ENCODE data around the gene NAXD. TPM values are rescaled to one million over a fixed set of nuclear protein-coding genes. Genes with fewer than 3 reads are reported as not detected.
"Not testable (repeated sequence)": the region's sequence is repeated elsewhere in the genome, so short reads cannot be mapped to it uniquely, and the experiment has no call there.

Gene NAXD
- total RNA-seq: 10 to 100 TPM; 35.9 to 36.4 TPM
- long read RNA-seq, partial matches to known transcripts: 12 of 131 reads
- long read RNA-seq, other reads (novel, unspliced or antisense): 116 of 131 reads

DNA sequence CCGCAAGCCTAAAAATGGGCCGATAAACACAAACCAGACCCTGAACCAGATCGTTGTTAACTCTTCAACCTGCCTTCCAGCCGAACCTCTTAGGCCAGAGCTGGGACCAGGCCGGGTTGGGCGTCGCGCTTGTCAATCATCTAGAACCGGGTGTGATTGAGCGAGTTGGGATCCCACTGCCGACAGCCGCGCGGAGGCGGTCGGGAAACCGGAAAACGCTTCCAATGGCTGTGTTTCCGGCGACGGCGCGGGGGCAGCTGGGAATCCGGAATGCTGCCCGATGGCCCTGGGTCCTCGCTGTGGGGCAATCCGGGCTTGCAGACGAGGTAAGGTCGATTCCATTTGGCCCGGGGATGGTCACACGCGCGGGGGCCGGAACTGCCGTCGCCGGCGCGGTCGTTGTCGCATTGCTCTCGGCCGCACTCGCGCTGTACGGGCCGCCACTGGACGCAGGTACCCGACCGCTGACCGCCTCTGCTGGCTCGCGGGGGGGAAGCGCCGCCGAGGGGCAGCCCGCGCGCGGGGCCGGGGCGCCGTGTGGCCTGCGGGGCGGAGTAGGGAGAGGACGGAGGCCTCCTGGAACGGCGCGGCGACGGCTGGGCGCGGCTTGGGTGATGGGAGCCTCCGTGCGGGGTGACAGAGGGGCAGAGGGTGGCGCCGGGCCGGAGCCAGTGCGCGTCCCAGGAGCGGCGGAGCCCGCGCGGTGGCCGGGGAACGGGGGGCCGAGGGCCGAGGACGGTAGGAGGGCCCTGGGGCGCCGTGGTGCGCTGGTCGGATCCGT is at the start of gene NAXD:
TSS of gene NAXD (plus strand) at position 224 of the 781 bp plus-strand sequence. CDS start at position 281, 57 bp downstream.
- peak; percentile 89 for ATAC-seq
- intact Hi-C loops (cut with DNase I, micrococcal nuclease): no loop called here
- DNase-seq: peak; percentile 94 to 95

DNA sequence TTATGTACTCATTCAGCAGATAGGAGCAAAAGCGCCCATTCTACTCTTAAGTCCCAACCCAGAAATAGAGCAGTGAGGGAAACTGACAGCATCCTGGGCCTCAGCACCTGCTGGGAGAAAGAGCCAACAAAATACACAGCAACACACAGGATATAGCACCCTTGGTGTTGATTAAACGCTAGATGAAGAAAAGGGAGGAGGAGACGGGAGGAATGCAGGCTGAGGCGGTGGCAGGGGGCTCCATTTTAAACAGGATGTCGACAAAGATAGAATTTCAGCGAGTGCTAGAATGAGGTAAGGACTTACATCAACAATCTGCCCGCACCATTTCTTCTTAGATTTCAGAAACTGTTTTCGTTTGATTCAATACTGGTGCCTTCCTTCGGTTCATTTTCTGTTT is 49.2 kb upstream of the NAXD start:
- intact Hi-C loops (cut with DNase I, micrococcal nuclease): no loop called here
- DNase-seq: no peak
- no peak for ATAC-seq

DNA sequence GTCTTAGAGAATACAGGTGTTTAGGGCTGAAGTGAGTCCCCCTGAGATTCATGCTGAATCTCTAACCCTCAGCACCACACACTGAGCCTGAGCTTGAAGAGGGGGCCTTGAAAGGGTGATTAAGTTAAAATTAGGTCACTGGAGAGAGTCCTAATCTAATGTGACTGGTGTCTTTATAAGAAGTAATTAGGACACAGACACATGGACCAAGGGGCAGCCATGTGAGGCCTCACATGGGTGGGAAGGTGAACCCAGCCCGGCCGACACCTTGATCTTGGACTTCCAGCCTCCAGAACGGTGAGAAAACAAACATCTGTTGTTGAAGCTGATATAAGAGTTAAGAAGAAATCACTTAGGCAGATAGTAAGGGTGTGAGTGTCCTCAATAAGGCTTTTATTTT is 46.7 kb upstream of the NAXD start:
- DNase-seq (no peak), ATAC-seq (no peak)
- intact Hi-C loops (cut with DNase I, micrococcal nuclease): no loop called here

DNA sequence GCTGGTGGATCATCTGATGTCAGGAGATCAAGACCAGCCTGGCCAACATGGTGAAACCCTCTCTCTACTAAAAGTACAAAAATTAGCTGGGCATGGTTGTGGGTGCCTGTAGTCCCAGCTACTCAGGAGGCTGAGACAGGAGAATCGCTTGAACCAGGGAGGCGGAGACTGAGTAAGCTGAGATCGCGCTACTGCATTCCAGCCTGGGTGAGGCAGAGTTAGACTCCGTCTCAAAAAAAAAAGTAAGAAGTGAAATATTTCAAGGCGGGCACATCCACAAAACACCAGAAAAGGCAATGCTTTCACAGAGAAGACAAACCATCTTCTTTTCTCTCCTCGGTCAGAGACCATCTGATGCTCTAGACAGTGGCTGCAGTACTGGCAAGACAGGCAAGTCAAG is 45.4 kb upstream of the NAXD start:
- intact Hi-C loops (cut with DNase I, micrococcal nuclease); ATAC-seq: not testable (repeated sequence)
- DNase-seq: peak in 1 of 2 donors; percentile 11

DNA sequence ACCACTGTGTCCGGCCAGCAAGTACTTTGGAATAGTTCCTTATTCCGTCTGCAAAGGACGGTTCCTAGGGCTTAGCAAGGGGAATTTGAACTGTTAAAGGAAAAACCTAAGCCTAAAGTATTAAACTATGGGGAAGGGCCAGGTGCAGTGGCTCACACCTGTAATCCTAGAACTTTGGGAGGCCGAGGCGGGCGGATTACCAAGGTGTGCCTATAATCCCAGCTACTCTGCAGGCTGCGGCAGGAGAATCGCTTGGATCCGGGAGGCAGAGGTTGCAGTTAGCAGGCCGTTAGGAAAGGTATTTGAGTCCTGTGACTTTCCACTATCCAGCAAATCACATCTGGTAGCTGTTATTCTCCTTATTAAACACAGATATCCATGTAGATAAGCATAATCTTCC is 44.5 kb upstream of the NAXD start:
- DNase-seq: peak in 1 of 2 donors; percentile 6
- intact Hi-C loops (cut with DNase I, micrococcal nuclease): no loop called here
- no peak for ATAC-seq

DNA sequence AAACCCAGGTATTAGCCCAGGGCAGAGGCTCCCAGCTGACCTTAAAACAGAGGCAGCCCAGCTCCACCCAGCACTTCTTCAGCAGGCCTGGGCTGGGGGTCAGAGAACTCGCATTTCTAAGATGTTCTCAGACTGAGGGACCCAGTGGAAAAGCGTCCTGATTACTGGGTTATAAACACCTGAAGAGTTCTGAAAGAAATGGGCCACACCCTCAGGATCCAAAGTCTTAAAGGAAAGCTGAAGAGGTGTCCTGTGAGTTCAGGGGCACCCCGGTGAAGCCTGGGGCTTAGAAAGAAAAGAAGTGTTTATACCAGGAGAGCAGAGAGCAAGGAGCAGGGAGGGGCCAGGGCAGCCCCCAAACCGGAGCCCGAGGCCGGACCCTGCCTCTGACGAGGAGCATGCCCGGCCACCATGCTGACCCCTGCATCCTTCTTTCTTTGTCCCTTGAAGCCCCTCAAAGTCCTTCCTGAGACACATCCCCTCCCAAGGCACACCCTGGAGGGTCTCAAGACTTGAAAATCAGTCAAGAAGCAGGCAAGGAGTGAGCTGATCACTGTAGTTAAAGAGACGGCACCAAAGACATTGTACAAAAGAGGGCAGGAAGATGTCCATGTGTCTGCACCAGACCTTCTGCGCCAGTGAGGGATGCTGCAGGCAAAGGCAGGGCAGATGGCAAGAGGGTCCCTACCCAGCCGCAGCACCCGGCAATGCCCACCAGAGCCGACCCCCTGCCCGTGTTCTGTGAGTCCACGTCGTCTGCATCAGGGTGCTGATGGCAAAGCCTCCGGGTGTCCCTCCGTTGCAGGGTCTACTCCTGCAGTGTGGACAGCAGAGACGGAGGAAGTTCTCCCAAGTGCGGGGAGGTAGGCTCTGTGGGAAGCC is 43.2 kb upstream of the NAXD start:
- DNase-seq (peak in 1 of 2 donors; percentile 18), ATAC-seq (peak; percentile 57)
- intact Hi-C loops (cut with DNase I, micrococcal nuclease): no loop called here

DNA sequence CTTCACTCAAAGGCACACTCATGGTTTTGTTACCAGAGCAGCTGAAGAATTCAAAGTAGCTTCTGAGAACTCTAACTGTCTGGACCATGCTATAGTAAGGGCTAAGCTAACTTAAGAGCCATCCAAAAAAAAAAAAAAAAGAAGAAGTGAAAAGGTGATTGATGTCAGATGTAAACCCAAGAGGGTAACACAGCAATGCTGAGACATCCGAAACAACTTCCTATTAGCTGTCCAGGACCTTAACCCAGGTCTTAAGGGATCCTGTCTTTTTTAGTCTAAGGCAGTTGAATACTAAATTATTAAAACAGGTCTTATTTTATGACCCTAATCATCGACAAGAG is 42.6 kb upstream of the NAXD start:
- intact Hi-C loops (cut with DNase I, micrococcal nuclease): no loop called here
- DNase-seq: no peak
- ATAC-seq: no peak

DNA sequence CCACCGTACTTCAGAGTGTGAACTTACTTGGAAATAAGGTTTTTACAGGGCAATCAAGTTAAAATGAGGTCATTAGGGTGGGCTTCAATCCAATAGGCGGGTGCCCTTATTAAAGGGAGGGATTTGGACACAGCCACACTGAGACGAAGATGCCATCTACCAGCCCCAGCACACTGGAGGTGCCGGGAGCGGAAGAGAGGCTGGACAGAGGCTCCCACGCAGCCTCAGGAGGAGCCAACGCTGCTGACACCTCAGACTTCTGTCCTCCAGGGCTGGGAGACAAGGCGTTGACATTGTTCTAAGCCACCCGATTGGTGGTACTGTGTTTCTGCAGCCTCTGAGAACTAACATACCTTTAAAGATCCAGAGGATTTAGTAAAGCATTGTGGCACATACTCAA is 41.2 kb upstream of the NAXD start:
- intact Hi-C loops (cut with DNase I, micrococcal nuclease): no loop called here
- no peak for DNase-seq
- ATAC-seq: no peak

DNA sequence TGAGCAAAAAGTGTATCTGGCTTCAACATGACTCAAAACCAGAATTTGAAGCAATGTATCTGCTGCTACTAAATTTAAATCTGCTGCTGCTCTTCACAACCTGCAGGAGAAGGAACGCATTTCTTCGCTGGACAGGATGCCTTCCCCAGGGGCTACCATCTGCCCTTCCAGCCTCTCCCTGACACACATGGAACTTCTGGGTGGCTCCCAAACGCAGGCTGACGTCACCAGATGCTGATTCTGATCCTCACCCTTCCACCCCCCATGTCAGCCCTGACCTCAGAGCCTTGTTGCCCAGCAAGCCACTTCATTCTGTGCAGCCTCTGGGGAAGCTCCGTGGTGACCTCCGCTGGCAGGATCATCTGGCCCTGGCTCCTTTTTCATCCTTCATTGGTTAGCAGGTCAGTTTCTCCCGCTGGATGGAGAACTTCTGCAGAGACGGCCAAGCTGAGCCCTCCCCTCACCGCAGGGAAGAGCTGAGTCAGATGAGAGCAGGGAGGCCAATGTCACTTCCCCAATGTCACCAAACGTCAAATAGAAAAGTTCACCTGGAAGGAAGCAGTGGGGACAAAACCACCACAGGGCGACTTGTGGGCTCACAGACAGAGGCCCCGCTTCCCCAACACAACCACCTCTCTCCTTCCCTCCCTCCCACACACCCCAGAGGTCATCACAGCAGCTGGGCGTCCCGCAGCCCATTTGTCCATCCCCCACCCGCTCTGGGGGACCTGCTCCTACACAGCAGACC is 39.8 kb upstream of the NAXD start:
- DNase-seq (no peak), ATAC-seq (no peak)
- intact Hi-C loops (cut with DNase I, micrococcal nuclease): no loop called here

DNA sequence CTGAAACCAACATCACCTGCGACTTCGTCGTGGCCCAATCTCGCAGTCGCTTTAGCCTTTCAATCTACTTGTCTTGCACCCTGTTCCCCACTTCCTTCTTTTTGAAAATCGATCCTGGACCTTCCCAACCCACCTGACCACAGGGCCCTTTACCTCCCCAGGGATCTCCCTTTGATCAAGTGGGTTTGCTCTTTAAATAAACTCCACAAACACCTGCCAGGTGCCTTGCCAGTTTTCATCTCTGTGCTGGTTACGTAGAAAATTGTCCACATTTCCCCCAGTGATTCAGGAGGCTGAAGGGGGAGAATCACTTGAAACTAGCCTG is 39.3 kb upstream of the NAXD start:
- ATAC-seq (no peak), DNase-seq (peak in 1 of 2 donors; percentile 23)
- intact Hi-C loops (cut with DNase I, micrococcal nuclease): no loop called here

DNA sequence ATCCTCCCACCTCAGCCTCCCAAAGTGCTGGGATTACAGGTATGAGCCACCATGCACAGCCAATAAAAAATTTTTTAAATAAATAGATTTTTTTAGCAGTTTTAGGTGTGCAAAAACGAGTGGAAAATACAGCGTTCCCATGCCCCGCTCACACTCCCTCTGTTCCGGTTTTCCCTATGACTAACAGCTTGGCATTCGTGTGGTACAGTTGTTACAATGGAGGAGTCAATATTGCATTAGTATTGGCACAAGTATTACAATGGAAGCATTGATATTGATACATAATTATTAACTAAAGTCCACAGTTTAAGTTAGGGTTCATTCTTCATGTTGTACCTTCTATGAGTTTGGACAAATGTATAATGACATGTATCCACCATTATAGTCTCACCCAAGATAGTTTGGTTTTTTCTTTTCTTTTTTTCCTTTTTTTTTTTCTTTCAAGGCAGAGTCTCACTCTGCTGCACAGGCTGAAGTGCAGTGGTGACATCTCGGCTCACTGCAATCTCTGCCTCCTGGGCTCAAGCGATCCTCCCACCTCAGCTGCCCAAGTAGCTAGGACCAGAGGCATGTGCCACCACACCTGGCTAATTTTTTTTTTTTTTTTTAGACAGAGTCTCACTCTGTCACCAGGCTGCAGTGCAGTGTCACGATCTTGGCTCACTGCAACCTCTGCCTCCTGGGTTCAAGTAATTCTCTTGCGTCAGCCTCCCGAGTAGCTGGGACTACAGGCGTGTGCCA is 38.4 kb upstream of the NAXD start:
- intact Hi-C loops (cut with DNase I, micrococcal nuclease): no loop called here
- DNase-seq: no peak
- ATAC-seq: peak; percentile 79

DNA sequence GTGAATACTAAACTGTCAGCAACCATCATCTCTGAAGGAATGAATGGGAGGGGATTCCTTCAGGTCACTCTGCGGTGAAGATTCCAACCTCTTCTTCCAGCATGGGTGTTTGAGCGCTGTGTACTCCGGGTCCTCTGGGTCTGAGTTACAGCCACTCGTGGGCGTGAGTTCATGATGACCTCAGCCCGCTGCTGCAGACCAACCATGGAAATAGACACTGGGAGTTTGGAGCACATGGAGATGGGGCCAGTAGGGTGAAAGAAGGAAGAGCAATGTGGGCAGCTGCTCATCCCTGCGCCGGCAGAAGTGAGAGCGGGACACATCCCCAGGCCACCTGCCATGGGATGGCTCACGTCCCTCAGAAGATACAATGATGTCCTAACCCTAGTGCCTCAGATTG is 37.0 kb upstream of the NAXD start:
- intact Hi-C loops (cut with DNase I, micrococcal nuclease): no loop called here
- ATAC-seq (no peak), DNase-seq (no peak)

DNA sequence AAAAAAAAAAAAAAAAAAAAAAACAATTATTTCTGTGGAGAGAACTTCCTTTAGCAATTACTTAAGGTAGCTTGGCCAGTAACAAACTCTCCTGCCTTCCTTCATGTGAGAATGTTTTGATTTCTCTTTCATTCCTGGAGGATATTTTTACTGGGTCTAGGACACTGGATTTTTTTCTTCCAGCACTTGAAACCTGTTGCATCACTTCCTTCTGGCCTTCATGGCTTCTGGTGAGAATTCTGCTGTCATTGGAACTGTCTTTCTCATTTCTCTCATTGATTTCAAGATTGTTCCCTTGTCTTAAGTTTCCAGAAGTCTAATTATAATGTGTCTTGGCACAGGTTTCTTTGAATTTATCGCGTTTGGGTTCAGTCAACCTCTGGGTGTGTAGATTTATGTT is 34.5 kb upstream of the NAXD start:
- intact Hi-C loops (cut with DNase I, micrococcal nuclease): no loop called here
- ATAC-seq: no peak
- no peak for DNase-seq

DNA sequence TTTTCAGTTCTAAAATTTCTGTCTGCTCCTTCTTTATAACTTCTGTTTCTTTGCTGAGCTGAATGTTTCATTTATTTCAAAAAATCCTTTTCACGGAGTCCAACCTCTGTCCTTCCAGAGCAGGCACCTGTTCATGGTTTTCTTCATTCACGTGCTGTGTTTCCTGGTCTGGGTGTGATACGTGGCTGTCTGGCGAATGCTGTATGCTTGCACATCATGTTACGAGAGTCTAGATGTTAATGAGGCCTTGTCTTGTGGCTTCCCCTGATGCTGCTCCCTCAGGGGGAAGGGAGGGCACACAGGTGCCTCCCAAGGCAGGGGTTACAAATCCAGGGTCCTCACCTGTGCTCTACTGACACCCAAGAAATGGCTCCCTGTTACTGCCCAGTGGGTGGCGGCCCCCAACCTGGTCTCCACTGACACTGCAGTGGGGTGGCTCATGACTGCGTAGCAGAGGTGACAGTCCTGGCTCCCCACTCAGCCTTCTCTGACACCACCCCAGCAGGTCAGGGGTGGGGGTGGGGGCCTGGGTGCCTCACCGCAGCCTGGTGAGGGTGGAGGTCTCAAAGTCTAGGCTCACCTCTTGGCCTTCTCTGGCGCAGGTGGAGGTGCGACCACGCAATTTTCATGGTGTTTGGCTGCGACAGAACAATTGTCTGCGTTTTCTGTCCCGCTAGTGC is 33.7 kb upstream of the NAXD start:
- DNase-seq: no peak
- ATAC-seq: peak; percentile 53

DNA sequence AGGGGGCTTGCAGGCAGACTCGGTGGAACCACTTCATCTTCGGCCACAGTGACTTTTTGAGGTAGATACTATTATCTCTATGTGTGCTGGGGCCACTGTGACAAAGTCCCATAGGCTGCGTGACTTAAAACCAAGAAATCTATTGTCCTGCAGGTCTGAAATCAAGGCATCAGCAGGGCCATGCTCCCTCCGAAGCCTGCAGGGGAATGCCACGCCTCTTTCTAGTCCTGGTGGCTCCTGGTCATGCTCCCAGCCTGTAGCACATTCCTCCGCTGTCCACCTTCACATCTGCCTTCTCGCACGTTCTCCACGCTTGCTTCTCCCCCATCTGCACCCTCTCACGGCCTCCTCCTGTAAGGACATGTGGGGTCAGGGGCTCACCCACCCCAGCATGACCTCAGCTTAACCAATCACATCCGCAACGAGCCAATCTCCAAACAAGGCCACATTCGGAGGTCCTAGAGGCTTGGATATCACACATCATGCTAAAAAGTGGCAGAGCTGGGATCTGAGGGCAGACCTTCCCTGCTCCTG is 32.9 kb upstream of the NAXD start:
- ATAC-seq (no peak), DNase-seq (no peak)
- intact Hi-C loops (cut with DNase I, micrococcal nuclease): no loop called here

More for the DNA sequence above, 33.7 kb upstream of the NAXD start:
- intact Hi-C loops (cut with DNase I, micrococcal nuclease): no loop called here

DNA sequence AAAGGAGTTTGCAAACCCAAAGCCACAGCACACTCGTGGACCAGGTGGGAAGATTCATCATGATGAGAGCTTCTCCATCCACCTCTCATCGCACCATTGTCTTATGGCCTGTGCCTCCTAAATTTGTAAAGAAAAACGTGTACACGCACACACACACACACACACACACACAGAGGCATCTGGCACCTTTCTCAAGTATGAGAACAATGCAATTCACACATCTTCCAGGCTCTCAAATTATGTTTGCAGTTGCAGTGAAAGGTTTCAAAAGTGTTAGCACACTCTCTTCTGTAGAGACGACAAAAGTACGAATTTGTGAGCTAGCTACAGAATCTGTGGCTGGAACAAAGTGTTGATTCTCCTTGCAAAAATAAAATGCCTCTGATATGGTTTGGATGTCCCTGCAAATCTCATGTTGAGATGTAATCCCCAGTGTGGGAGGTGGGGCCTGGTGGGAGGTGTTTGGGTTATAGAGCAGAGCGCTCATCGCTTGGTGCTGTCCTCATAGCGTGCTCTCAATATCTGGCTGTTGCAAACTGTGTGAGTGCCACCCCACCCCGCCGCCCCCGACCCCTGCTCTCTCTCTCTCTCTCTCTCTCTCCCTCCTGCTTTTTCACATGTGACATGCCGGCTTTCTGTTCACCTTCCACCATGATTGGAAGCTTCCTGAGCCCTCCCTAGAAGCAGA is 32.0 kb upstream of the NAXD start:
- ATAC-seq (no peak), DNase-seq (no peak)
- intact Hi-C loops (cut with DNase I, micrococcal nuclease): no loop called here

DNA sequence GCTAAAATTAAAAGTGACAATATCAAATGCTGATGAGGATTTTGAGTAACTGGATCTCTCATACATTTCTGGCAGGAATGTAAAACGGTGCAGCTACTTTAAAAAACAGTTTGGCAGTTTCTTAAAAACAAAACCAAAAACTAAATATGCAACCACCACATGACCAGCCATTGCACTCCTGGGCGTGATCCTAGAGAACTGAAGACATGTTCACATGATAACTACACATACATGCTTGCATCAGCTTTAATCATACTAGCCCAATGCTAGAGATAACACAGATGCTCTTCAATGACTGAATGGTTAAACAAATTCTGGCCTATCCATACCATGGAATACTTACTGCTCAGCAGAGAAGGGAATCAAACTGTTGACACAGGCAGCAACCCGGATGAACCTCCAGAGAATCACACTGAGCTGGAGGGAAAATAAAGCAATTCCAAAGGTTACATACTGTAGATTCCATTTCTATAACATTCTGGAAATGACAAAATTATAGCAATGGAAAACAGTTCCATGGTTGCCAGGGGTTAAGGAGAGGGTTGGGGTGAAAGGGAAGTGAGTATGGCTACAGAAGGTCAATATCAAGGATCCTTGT is 25.5 kb upstream of the NAXD start:
- ATAC-seq: no peak
- no peak for DNase-seq
- intact Hi-C loops (cut with DNase I, micrococcal nuclease): no loop called here
